ENCODE results near the gene RAET1L. TPM values are rescaled to one million over a fixed set of nuclear protein-coding genes. Genes with fewer than 3 reads are reported as not detected.
A peak's percentile ranks its signal among the peaks of the same experiment; 100 is the strongest.

Gene RAET1L
- polyA plus RNA-seq, 3 donors, result not detected

GRCh38 chr6:150043096-150043495 lies 17.8 kb upstream of the RAET1L start:
- Mint-ChIP-seq H3K27ac (no peak overlapping the region), H3K4me1 (no peaks in the 10 kb centered on the region), H3K4me3 (no peak overlapping the region), H3K9me3 (peaks cover 0 to 7% (median 2%) of the 10 kb centered on the region in 7 donors), H3K36me3 (no peaks in the 10 kb centered on the region), H3K27me3 (ENCODE audit: low read depth in 3 of 3) (peaks cover 43 to 60% (median 55%) of the 10 kb centered on the region in 3 donors)
- no peak overlapping the region for H3K4me2 ChIP-seq (replicated peaks; ENCODE audit: extremely low read depth, low read length, poor library complexity, severe bottlenecking)
- no peak overlapping the region for H3K4me3 ChIP-seq (replicated peaks in 1 of 3; ENCODE audit: low read depth in 2 of 3, low read length in 3 of 3)
- H3K4me1 ChIP-seq (ENCODE audit: control insufficient read depth in 1 of 2, insufficient read depth in 2 of 2, low read length in 2 of 2), result no peaks in the 10 kb centered on the region
- H3K9ac ChIP-seq (ENCODE audit: insufficient read depth, low read length, poor library complexity, severe bottlenecking), result no peak overlapping the region
- intact Hi-C loops (cut with micrococcal nuclease), result no loop called here
- TF ChIP-seq CTCF (IDR thresholded peaks at IDR 0.05), result no peak
- WGBS (ENCODE audit: insufficient coverage), result 92% methylated on average over 7 of the region's 13 CpGs
- no peak overlapping the region for H2AFZ ChIP-seq (ENCODE audit: insufficient read depth, low read depth, low read length, poor library complexity, severe bottlenecking)
- H3K27me3 ChIP-seq (ENCODE audit: control insufficient read depth in 2 of 2, insufficient read depth in 2 of 2, low read length in 2 of 2), result peaks cover 21 to 37% of the 10 kb centered on the region in 2 donors
- peaks cover 0 to 9% of the 10 kb centered on the region in 2 donors for H3K9me3 ChIP-seq (replicated peaks in 1 of 2; ENCODE audit: control insufficient read depth in 1 of 2, insufficient read depth in 1 of 2, low read length in 2 of 2)
- H3K36me3 ChIP-seq (replicated peaks in 1 of 2; ENCODE audit: control insufficient read depth in 1 of 2, insufficient read depth in 2 of 2, low read length in 2 of 2), result no peaks in the 10 kb centered on the region
- no peaks in the 10 kb centered on the region for H3K79me2 ChIP-seq (ENCODE audit: insufficient read depth, low read length)
- H4K20me1 ChIP-seq (ENCODE audit: insufficient read depth, low read length), result no peaks in the 10 kb centered on the region
- H3K27ac ChIP-seq (ENCODE audit: low read depth in 1 of 2, low read length in 2 of 2), result no peak overlapping the region
- no peak for DNase-seq

GRCh38 chr6:150038202-150039062 lies 13.1 kb upstream of the RAET1L start:
- Histone ChIP-seq H3K4me1 (ENCODE audit: control insufficient read depth in 1 of 2, insufficient read depth in 2 of 2, low read length in 2 of 2) (peaks cover under 1 to 4% of the 10 kb centered on the region in 2 donors), H3K79me2 (ENCODE audit: insufficient read depth, low read length) (no peaks in the 10 kb centered on the region), H3K9ac (ENCODE audit: insufficient read depth, low read length, poor library complexity, severe bottlenecking) (no peak overlapping the region), H3K36me3 (replicated peaks in 1 of 2; ENCODE audit: control insufficient read depth in 1 of 2, insufficient read depth in 2 of 2, low read length in 2 of 2) (no peaks in the 10 kb centered on the region), H2AFZ (ENCODE audit: insufficient read depth, low read depth, low read length, poor library complexity, severe bottlenecking) (no peak overlapping the region), H3K4me2 (replicated peaks; ENCODE audit: extremely low read depth, low read length, poor library complexity, severe bottlenecking) (no peak overlapping the region), H3K9me3 (replicated peaks in 1 of 2; ENCODE audit: control insufficient read depth in 1 of 2, insufficient read depth in 1 of 2, low read length in 2 of 2) (peaks cover 0 to 24% of the 10 kb centered on the region in 2 donors), H4K20me1 (ENCODE audit: insufficient read depth, low read length) (no peaks in the 10 kb centered on the region), H3K27ac (ENCODE audit: low read depth in 1 of 2, low read length in 2 of 2) (no peak overlapping the region), H3K4me3 (replicated peaks in 1 of 3; ENCODE audit: low read depth in 2 of 3, low read length in 3 of 3) (no peak overlapping the region), H3K27me3 (ENCODE audit: control insufficient read depth in 2 of 2, insufficient read depth in 2 of 2, low read length in 2 of 2) (peaks cover 52 to 80% of the 10 kb centered on the region in 2 donors)
- 10% methylated on average over 13 of the region's 21 CpGs for WGBS (ENCODE audit: insufficient coverage)
- Mint-ChIP-seq H3K4me1 (peaks cover 5% of the 10 kb centered on the region), H3K36me3 (peaks cover 0 to 5% of the 10 kb centered on the region in 2 donors), H3K4me3 (peak overlapping the region in 1 of 2 donors; percentile 85), H3K9me3 (peaks cover 0 to 8% (median 5%) of the 10 kb centered on the region in 7 donors), H3K27ac (peak overlapping the region in 1 of 7 donors; percentile 6), H3K27me3 (ENCODE audit: low read depth in 3 of 3) (peaks cover 76 to 91% (median 86%) of the 10 kb centered on the region in 3 donors)
- intact Hi-C loops (cut with micrococcal nuclease), result no loop called here
- TF ChIP-seq CTCF (IDR thresholded peaks at IDR 0.05), result no peak
- no peak for DNase-seq
